Muscle of leg (tissue), 11 donors: ENCODE measurements around the gene PRKRA. TPM values are rescaled to one million over a fixed set of nuclear protein-coding genes. Genes with fewer than 3 reads are reported as not detected.
A peak's percentile ranks its signal among the peaks of the same experiment; 100 is the strongest.

Experiments
- DNase-seq: peaks from one replicate; pipeline ENCODE4 v3.0.0; 2013
- H3K27ac ChIP-seq: one replicate; pipeline ENCODE4 v1.5.1; 2013; ENCODE audit warnings: mild to moderate bottlenecking, low read length, control low read depth
- H3K27me3 ChIP-seq: one replicate; pipeline ENCODE4 v1.6.1; 2013; ENCODE audit warnings: low read length; ENCODE audit not compliant: control insufficient read depth, insufficient read depth
- H3K36me3 ChIP-seq: one replicate; pipeline ENCODE4 v1.6.1; 2013; ENCODE audit warnings: low read length; ENCODE audit not compliant: control insufficient read depth, insufficient read depth
- H3K4me1 ChIP-seq: one replicate; pipeline ENCODE4 v1.6.1; 2013; ENCODE audit warnings: low read length; ENCODE audit not compliant: control insufficient read depth, insufficient read depth
- H3K4me3 ChIP-seq: one replicate; pipeline ENCODE4 v1.5.1; 2013; ENCODE audit warnings: low read length, control low read depth
- H3K9me3 ChIP-seq: replicated peaks from 2 replicates; pipeline ENCODE4 v1.6.1; 2013; ENCODE audit warnings: low read depth, low read length; ENCODE audit not compliant: control insufficient read depth
- WGBS: methylation state at CpG from one replicate; pipeline ENCODE4 v1.1.5; 2013; ENCODE audit warnings: missing lambda C conversion rate; ENCODE audit not compliant: insufficient coverage; 5-methylcytosine and 5-hydroxymethylcytosine counted together
- polyA plus RNA-seq, 8 donors: library from polyadenylated mRNA; unstranded; fragments of 120-200 nt; gene quantifications; one replicate each; pipeline versions ENCODE4 v1.2.1 to v1.2.3, GENCODE V29; 2013; ENCODE audit warnings: inconsistent platforms in 1 of 8, low replicate concordance in 1 of 8; ENCODE audit not compliant: insufficient read length in 8 of 8, insufficient read depth in 1 of 8
- total RNA-seq: library from RNA; stranded (reverse); fragments of 120-200 nt; gene quantifications from one replicate; pipeline ENCODE4 v1.2.4, GENCODE V29; 2013

Gene PRKRA
- total and polyA plus RNA-seq, 9 donors = 41.0 to 56.1 (median 48.5) TPM

DNA sequence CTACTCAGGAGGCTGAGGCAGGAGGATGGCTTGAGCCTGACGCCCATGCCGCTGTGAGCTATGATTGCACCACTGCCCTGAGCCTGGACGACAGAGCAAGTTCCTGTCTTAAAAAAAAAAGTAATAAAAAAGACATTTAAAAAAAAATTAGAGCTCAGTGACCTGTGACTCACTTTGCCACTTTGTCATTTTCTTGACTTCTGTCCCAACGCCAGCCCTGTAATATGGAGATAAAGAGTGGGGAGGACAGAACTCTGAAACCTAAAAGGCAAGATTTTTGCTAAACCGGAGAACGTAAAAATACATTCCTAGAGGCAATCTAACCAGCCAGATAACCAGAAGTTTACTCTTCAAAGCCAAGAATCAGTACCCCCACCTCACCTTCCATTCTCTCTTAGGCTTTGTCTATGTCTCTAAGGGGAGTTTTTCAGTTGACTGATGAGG is 49.0 kb downstream of the PRKRA start:
- Histone ChIP-seq H3K36me3 (no peaks in the 10 kb centered on the region), H3K4me1 (no peaks in the 10 kb centered on the region), H3K27me3 (no peaks in the 10 kb centered on the region), H3K4me3 (no peak overlapping the region), H3K9me3 (no peaks in the 10 kb centered on the region), H3K27ac (no peak overlapping the region)
- no CpG with 5 or more reads among the region's 6 CpGs for WGBS
- no peak for DNase-seq

DNA sequence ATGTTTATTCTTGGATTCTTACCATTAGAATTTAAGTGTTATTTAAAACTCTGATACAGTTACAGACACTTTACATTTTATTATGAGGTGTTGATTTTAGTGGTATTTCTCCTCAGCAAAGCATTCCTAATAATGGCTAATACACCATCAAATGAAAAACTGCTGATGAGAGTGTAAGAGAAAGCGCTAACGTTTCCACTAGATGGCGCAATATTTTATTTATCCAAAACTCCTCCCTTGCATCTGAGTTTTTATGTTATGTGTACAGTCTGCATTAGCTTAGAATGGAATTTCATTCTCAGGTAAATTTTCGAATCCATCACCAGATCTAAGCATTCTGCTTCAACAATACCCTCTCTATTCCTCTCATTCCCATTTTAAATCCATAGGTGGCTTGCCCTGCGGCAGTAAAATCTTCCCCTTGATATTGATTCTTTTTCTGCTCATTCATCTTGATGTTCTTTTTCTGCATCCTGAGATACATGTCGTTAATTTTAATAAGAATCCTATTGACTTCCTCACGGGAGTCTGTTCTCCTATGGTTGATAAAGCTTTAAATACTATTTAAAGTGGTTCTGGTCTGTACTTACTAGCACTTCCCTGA is 53.9 kb downstream of the PRKRA start:
- Histone ChIP-seq H3K36me3 (no peaks in the 10 kb centered on the region), H3K27ac (no peak overlapping the region), H3K9me3 (no peaks in the 10 kb centered on the region), H3K27me3 (no peaks in the 10 kb centered on the region), H3K4me3 (no peak overlapping the region), H3K4me1 (no peaks in the 10 kb centered on the region)
- WGBS = 20% methylated on average over 1 of the region's 7 CpGs
- peak; percentile 67 for DNase-seq

DNA sequence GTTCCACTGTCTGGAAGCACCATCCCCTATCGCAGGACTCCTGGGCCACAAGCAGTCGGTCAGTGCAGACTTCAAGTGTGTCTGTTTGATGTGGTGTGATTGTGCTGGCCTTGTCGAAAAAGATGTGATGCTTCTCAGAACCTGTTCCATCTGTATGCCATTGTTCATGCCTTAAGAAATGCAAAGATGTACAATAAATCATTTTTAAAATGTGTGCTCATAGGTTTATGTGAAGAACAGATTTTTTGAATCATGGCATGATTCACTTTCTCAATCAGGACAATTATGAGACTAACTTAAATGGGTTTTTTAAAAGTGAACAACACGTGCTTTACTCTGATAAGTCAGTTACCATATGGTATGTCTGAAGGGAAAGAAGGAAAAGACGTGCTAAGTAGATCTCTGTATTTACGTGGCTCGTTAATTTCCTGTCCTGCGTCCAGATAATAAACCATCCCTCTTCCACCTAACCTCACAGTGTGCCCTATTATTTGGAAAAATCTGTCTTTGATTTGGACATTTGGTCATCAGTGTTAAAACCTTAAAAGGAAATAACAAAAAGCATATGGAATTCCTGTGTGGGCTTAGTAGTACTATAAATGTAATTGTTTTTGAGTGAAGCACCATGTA is 54.9 kb downstream of the PRKRA start:
- no peak overlapping the region for H3K4me3 ChIP-seq
- no peaks in the 10 kb centered on the region for H3K36me3 ChIP-seq
- no peaks in the 10 kb centered on the region for H3K9me3 ChIP-seq
- DNase-seq = no peak
- WGBS = no CpG with 5 or more reads among the region's 8 CpGs
- no peaks in the 10 kb centered on the region for H3K4me1 ChIP-seq
- no peaks in the 10 kb centered on the region for H3K27me3 ChIP-seq
- no peak overlapping the region for H3K27ac ChIP-seq

DNA sequence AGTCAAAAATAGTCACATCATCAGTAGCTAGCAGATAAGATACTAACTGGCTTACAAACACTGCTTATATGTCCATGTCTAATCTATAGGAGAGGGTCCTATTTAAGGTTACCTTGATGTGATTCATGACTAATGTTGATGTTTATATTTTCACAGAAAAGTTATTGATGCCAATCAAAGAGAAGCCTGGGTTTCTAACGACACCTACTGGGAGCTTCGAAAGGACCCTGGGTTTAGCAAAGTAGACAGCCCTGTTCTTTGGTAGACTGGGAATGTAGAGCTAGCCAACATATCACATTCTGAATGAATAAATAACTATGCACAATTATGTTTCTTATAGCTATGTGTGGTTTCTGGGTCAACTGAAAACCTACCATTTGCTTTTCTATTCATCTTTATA is 55.7 kb downstream of the PRKRA start:
- no peaks in the 10 kb centered on the region for H3K36me3 ChIP-seq
- no CpG with 5 or more reads among the region's 2 CpGs for WGBS

DNA sequence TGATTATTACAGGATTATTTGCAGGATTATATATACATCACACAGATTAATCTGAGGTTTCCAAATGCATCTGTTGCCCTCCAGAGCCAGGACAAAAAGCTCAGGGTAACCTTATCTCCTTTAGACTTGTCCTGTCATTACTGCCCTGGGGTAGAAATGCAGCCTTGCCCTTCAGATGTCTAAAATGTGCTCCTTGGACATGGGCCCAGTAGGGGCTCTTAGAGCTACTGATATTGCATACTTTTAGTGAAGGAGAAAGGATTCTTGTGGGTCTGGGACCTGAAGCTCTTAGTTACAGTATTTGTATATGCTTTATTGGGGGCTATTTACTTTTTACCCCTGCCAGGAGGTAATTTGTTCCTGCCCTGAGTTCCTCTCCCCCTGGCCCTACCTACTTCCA is 56.1 kb downstream of the PRKRA start:
- no peak for DNase-seq
- H3K27ac ChIP-seq = no peak overlapping the region
- no peaks in the 10 kb centered on the region for H3K36me3 ChIP-seq

More for the DNA sequence above, 55.7 kb downstream of the PRKRA start:
- H3K9me3 ChIP-seq = no peaks in the 10 kb centered on the region
- no peak overlapping the region for H3K27ac ChIP-seq
- no peaks in the 10 kb centered on the region for H3K4me1 ChIP-seq
- DNase-seq = no peak
- no peaks in the 10 kb centered on the region for H3K27me3 ChIP-seq
- H3K4me3 ChIP-seq = no peak overlapping the region

DNA sequence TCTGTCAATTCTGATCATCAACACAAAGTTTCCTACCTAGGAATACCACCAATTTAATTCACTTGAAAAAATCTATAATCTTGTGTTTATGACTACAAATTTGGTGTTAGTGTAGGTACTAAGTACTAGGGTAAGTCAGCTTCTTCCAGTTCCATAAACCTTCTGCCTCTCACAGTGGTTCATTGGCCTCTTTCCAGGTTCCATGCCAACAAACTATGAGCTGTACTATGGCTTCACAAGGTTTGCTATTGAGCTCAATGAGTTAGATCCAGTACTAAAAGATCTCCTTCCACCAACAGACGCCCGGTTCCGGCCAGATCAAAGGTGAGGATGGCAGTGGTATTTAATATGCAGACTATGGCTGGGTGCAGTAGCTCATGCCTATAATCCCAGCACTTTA is 58.8 kb downstream of the PRKRA start:
- WGBS = no CpG with 5 or more reads among the region's 3 CpGs
- Histone ChIP-seq H3K27me3 (no peaks in the 10 kb centered on the region), H3K27ac (no peak overlapping the region), H3K9me3 (no peaks in the 10 kb centered on the region), H3K36me3 (no peaks in the 10 kb centered on the region), H3K4me1 (no peaks in the 10 kb centered on the region), H3K4me3 (no peak overlapping the region)
- no peak for DNase-seq

More for the DNA sequence above, 56.1 kb downstream of the PRKRA start:
- H3K4me3 ChIP-seq = no peak overlapping the region
- H3K27me3 ChIP-seq = no peaks in the 10 kb centered on the region
- no peaks in the 10 kb centered on the region for H3K4me1 ChIP-seq
- no peaks in the 10 kb centered on the region for H3K9me3 ChIP-seq

DNA sequence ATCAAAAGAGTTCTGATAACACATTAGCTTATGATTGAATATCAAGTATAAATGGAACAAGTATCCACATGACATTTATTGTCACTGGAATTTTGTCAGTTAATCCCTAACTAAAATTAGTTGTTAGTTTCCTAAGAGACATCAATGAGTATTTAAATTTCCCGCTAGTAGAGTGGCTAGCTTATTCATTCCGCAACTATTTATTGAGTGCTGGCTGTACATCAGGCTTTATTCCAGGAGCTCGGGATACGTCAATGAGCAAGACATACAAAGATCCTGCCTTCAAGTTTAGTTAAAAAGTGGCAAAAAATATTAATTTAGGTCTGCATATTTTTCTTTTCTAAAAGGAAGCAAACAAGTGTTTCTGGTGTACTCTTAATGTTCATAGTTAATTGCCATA is 59.3 kb downstream of the PRKRA start:
- no peaks in the 10 kb centered on the region for H3K9me3 ChIP-seq
- H3K4me1 ChIP-seq = no peaks in the 10 kb centered on the region
- H3K36me3 ChIP-seq = no peaks in the 10 kb centered on the region
- DNase-seq = no peak
- no peaks in the 10 kb centered on the region for H3K27me3 ChIP-seq
- H3K27ac ChIP-seq = no peak overlapping the region
- no peak overlapping the region for H3K4me3 ChIP-seq
- WGBS = 86% methylated on average over 4 of the region's 4 CpGs

DNA sequence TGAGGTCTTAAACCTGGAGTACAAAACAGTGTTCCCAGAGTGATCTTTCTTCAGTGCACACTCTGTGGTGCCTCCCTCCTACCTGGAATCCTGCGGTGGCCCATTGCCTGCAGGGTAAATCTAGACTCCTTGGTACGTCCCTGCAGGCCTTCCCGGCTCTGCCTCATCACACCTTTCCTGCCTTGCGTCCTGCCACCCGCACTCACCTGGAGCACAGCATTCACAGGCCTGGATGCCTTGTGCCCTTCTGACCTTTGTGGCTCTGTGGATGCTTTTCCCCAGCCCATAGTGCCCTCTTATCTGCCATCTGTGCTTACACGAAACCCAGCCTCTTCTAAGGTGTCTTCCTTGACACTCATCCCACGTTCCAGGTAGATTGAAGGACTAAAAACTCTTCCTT is 62.7 kb downstream of the PRKRA start:
- Histone ChIP-seq H3K4me1 (no peaks in the 10 kb centered on the region), H3K36me3 (peaks cover 7% of the 10 kb centered on the region), H3K27ac (no peak overlapping the region), H3K9me3 (no peaks in the 10 kb centered on the region), H3K4me3 (no peak overlapping the region), H3K27me3 (no peaks in the 10 kb centered on the region)
- 81% methylated on average over 5 of the region's 7 CpGs for WGBS
- no peak for DNase-seq

DNA sequence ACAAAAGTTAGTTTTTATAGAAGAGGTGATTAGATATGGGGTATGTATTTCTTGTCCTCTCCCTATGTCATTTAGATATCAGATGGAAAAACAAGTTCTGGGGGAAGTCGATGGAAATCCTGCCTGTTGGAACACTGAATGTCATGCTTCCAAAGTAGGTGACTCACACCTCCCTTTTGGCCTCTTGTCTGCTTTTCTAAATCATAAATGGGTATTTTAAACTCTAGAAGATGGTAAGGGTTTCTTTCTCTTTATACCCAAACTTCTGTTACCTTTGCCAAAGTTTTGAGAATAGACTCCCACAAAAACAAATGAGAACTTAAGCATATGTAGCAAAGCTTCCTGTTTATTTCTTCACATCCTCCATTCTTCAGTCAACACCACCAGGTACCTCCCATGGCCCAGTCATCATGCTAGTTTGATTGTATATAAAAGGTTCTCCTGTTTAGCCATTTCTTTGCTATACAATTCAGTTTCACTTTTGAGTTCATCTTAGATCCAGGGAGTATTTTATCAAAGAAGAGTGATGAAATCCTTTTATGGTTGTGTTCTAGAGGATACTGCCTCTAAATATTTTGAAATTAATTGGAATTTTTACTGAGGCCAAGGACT is 63.9 kb downstream of the PRKRA start:
- no peaks in the 10 kb centered on the region for H3K9me3 ChIP-seq
- H3K36me3 ChIP-seq = peaks cover 7% of the 10 kb centered on the region
- H3K27ac ChIP-seq = no peak overlapping the region
- DNase-seq = no peak
- H3K4me3 ChIP-seq = no peak overlapping the region
- no CpG with 5 or more reads among the region's 1 CpG for WGBS
- H3K27me3 ChIP-seq = no peaks in the 10 kb centered on the region
- no peaks in the 10 kb centered on the region for H3K4me1 ChIP-seq

DNA sequence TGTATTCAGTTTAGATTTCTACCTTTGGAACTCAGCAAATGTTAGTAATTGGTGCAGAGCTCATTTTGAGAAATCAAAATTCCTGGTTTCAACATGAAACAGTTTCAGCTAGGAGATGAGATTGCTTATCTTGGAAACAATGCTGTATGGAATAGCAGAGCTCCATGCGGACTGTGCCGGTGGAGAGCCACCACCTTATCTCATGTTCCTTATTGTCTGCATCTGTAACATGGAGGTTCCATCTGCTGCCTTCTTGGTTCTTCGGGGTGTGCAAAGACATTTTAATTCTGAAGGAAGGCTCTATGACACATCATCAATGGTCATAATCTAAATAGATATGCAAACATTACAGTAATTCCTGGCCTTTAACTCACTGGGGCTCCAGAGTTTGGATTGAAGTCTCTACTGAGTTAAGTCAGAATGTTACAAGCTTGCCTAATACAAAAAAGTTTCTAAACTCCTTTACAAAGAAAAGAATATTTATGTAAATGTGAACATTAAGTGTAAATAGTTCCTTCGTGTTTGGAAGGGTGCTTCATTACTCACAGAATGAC is 65.3 kb downstream of the PRKRA start:
- Histone ChIP-seq H3K27ac (no peak overlapping the region), H3K27me3 (no peaks in the 10 kb centered on the region), H3K36me3 (peaks cover 7% of the 10 kb centered on the region), H3K4me1 (no peaks in the 10 kb centered on the region), H3K9me3 (no peaks in the 10 kb centered on the region), H3K4me3 (no peak overlapping the region)
- no peak for DNase-seq
- no CpG with 5 or more reads among the region's 4 CpGs for WGBS
